IMR-90 (cell line): ENCODE data around the gene BCL11B. TPM values are rescaled to one million over a fixed set of nuclear protein-coding genes. Genes with fewer than 3 reads are reported as not detected.

ENCODE experiments used
- ATAC-seq: fragments of 200-7000 bp; cut with Tn5 transposase; 2 replicates; pipeline ENCODE4 v1.9.1; 2020; ENCODE audit warnings: low read depth, mild to moderate bottlenecking, moderate library complexity
- BruUV-seq: library from RNA; stranded (reverse); fragments of 400-500 nt; replicated peaks from 2 replicates; lab custom pipeline; 2021; lab: Mats Ljungman, UMichigan
- CTCF ChIA-PET: fragments of 300-600 bp; formaldehyde crosslinking; extraction: SDS; loops from one replicate; lab custom pipeline; 2021; ENCODE audit warnings: antibody characterized with exemption; lab: Yijun Ruan, JAX
- POLR2A ChIA-PET: fragments of 300-600 bp; sonication (Branson Sonifier 250); formaldehyde crosslinking; loops from one replicate; lab custom pipeline; 2022; ENCODE audit warnings: antibody characterized with exemption; ENCODE audit not compliant: unreplicated experiment; lab: Charles Lee
- DNase-seq: peaks from one replicate; pipeline ENCODE4 v3.0.0; 2013
- H2AFZ ChIP-seq: replicated peaks from 2 replicates; pipeline ENCODE3; 2013; ENCODE audit warnings: low read length, mild to moderate bottlenecking; ENCODE audit not compliant: poor library complexity
- H2AK5ac ChIP-seq: 2 replicates; pipeline ENCODE4 v1.6.1; 2013; ENCODE audit warnings: low read depth, low read length, inconsistent platforms
- H2AK9ac ChIP-seq: replicated peaks from 2 replicates; pipeline ENCODE3; 2013; ENCODE audit warnings: mild to moderate bottlenecking, low read depth, low read length, moderate library complexity; ENCODE audit not compliant: poor library complexity
- H2BK120ac ChIP-seq: 2 replicates; pipeline ENCODE4 v1.6.1; 2013; ENCODE audit warnings: low read depth, low read length, inconsistent platforms
- H2BK15ac ChIP-seq: 3 replicates; pipeline ENCODE4 v1.6.1; 2013; ENCODE audit warnings: low read depth, low read length, inconsistent platforms
- H2BK20ac ChIP-seq: 2 replicates; pipeline ENCODE4 v1.6.1; 2013; ENCODE audit warnings: low read depth, mild to moderate bottlenecking, inconsistent platforms, low read length, moderate library complexity
- H2BK5ac ChIP-seq: 2 replicates; pipeline ENCODE4 v1.6.1; 2013; ENCODE audit warnings: mild to moderate bottlenecking, low read depth, low read length, inconsistent platforms; ENCODE audit not compliant: poor library complexity, severe bottlenecking
- H3K14ac ChIP-seq: replicated peaks from 2 replicates; pipeline ENCODE4 v1.6.1; 2013; ENCODE audit warnings: low read depth, low read length, inconsistent platforms
- H3K18ac ChIP-seq: 2 replicates; pipeline ENCODE4 v1.6.1; 2013; ENCODE audit warnings: low read depth, low read length, control low read depth
- H3K23ac ChIP-seq: 2 replicates; pipeline ENCODE4 v1.6.1; 2013; ENCODE audit warnings: low read depth, low read length, inconsistent platforms
- H3K27ac ChIP-seq: 2 replicates; pipeline ENCODE4 v1.5.1; 2013; ENCODE audit warnings: mild to moderate bottlenecking, control low read depth, low read length; ENCODE audit not compliant: insufficient read depth
- H3K27me3 ChIP-seq: 2 replicates; pipeline ENCODE4 v1.6.1; 2013; ENCODE audit warnings: low read length; ENCODE audit not compliant: control insufficient read depth, insufficient read depth
- H3K36me3 ChIP-seq: 2 replicates; pipeline ENCODE4 v1.6.1; 2013; ENCODE audit warnings: low read length, mixed read lengths; ENCODE audit not compliant: control insufficient read depth, insufficient read depth
- H3K4ac ChIP-seq: 2 replicates; pipeline ENCODE4 v1.6.1; 2013; ENCODE audit warnings: low read depth, low read length, inconsistent platforms
- H3K4me1 ChIP-seq: 2 replicates; pipeline ENCODE4 v1.6.1; 2013; ENCODE audit warnings: low read length, mixed read lengths; ENCODE audit not compliant: control insufficient read depth, insufficient read depth
- H3K4me2 ChIP-seq: 2 replicates; pipeline ENCODE4 v1.6.1; 2013; ENCODE audit warnings: low read depth, mild to moderate bottlenecking, control low read depth, low read length, moderate library complexity
- H3K4me3 ChIP-seq: 2 replicates; pipeline ENCODE4 v1.5.1; 2013; ENCODE audit warnings: low read depth, mild to moderate bottlenecking, control low read depth, low read length, moderate library complexity; ENCODE audit not compliant: insufficient read depth
- H3K56ac ChIP-seq: 2 replicates; pipeline ENCODE4 v1.6.1; 2013; ENCODE audit warnings: low read length, inconsistent platforms; ENCODE audit not compliant: insufficient read depth; ENCODE audit errors: extremely low read depth
- H3K79me1 ChIP-seq, 2 experiments: 2 replicates each; pipeline ENCODE4 v1.6.1; 2013; ENCODE audit warnings: low read length in 2 of 2, inconsistent platforms in 1 of 2, low read depth in 1 of 2
- H3K9ac ChIP-seq: 2 replicates; pipeline ENCODE4 v1.6.1; 2013; ENCODE audit warnings: low read depth, low read length, control low read depth
- H3K9me1 ChIP-seq: 2 replicates; pipeline ENCODE4 v1.6.1; 2013; ENCODE audit warnings: low read length, inconsistent platforms; ENCODE audit not compliant: insufficient read depth
- H3K9me3 ChIP-seq: 2 replicates; pipeline ENCODE4 v1.6.1; 2013; ENCODE audit warnings: low read length; ENCODE audit not compliant: control insufficient read depth, insufficient read depth
- H4K20me1 ChIP-seq: 2 replicates; pipeline ENCODE4 v1.6.1; 2013; ENCODE audit warnings: low read length, inconsistent platforms; ENCODE audit not compliant: insufficient read depth
- H4K5ac ChIP-seq: 2 replicates; pipeline ENCODE4 v1.6.1; 2013; ENCODE audit warnings: mild to moderate bottlenecking, low read depth, low read length, control low read depth
- H4K8ac ChIP-seq, 2 experiments: 2 replicates each; pipeline ENCODE4 v1.6.1; 2013; ENCODE audit warnings: low read depth in 2 of 2, low read length in 2 of 2, control low read depth in 1 of 2, inconsistent platforms in 1 of 2
- H4K91ac ChIP-seq: 2 replicates; pipeline ENCODE4 v1.6.1; 2013; ENCODE audit warnings: low read depth, low read length, inconsistent platforms; ENCODE audit not compliant: insufficient read depth
- BHLHE40 ChIP-seq: fragments of 150-350 bp; IDR thresholded peaks from 2 replicates; pipeline ENCODE4 v1.6.1; 2016; ENCODE audit warnings: mild to moderate bottlenecking, low read depth, low read length
- CEBPB ChIP-seq: IDR thresholded peaks from 2 replicates; pipeline ENCODE4 v1.6.1; 2012; ENCODE audit warnings: low read depth, low read length, improper control_type of control experiment
- CHD1 ChIP-seq: IDR thresholded peaks from 2 replicates; pipeline ENCODE4 v1.6.1; 2012; ENCODE audit warnings: low read depth, low read length, improper control_type of control experiment
- CTCF ChIP-seq: conservative IDR thresholded peaks from 2 replicates; pipeline ENCODE4 v1.5.1; 2012; ENCODE audit warnings: mild to moderate bottlenecking, low read depth, low read length, improper control_type of control experiment
- ELK1 ChIP-seq: fragments of 150-350 bp; IDR thresholded peaks from 2 replicates; pipeline ENCODE4 v1.6.1; 2016; ENCODE audit warnings: low read depth, mild to moderate bottlenecking, low read length, moderate library complexity, borderline replicate concordance
- FOS ChIP-seq: fragments of 150-350 bp; IDR thresholded peaks from 2 replicates; pipeline ENCODE4 v1.6.1; 2016; ENCODE audit warnings: low read depth, low read length
- MAFK ChIP-seq: IDR thresholded peaks from 2 replicates; pipeline ENCODE4 v1.6.1; 2012; ENCODE audit warnings: low read depth, low read length, improper control_type of control experiment
- MAZ ChIP-seq: IDR thresholded peaks from 2 replicates; pipeline ENCODE4 v1.6.1; 2012; ENCODE audit warnings: low read depth, mild to moderate bottlenecking, low read length, improper control_type of control experiment, moderate library complexity, borderline replicate concordance
- MXI1 ChIP-seq: IDR thresholded peaks from 2 replicates; pipeline ENCODE4 v1.6.1; 2012; ENCODE audit warnings: low read depth, mild to moderate bottlenecking, low read length, moderate library complexity, borderline replicate concordance
- NFE2L2 ChIP-seq: fragments of 150-350 bp; IDR thresholded peaks from 2 replicates; pipeline ENCODE4 v1.6.1; 2016; ENCODE audit warnings: low read depth, mild to moderate bottlenecking, low read length
- POLR2A ChIP-seq: IDR thresholded peaks from 2 replicates; pipeline ENCODE4 v1.6.1; 2012; ENCODE audit warnings: mild to moderate bottlenecking, low read depth, low read length
- RAD21 ChIP-seq: IDR thresholded peaks from 2 replicates; pipeline ENCODE4 v1.6.1; 2012; ENCODE audit warnings: low read length, improper control_type of control experiment
- RCOR1 ChIP-seq: IDR thresholded peaks from 2 replicates; pipeline ENCODE4 v1.6.1; 2012; ENCODE audit warnings: mild to moderate bottlenecking, low read length, improper control_type of control experiment; ENCODE audit not compliant: insufficient replicate concordance
- RFX5 ChIP-seq: IDR thresholded peaks from 2 replicates; pipeline ENCODE4 v1.8.0; 2012; ENCODE audit warnings: low read depth, mild to moderate bottlenecking, low read length, moderate library complexity
- SMC3 ChIP-seq: fragments of 150-350 bp; IDR thresholded peaks from 2 replicates; pipeline ENCODE4 v1.6.1; 2016; ENCODE audit warnings: low read depth, mild to moderate bottlenecking, antibody characterized with exemption, low read length, moderate library complexity
- USF2 ChIP-seq: fragments of 150-350 bp; IDR thresholded peaks from 2 replicates; pipeline ENCODE4 v1.6.1; 2017; ENCODE audit warnings: mild to moderate bottlenecking, antibody characterized with exemption, low read length, low read depth
- WGBS, 2 experiments: methylation state at CpG; one replicate each; pipeline versions ENCODE4 v1.1.5 to v1.1.7; 2013; ENCODE audit warnings: missing lambda C conversion rate in 2 of 2; ENCODE audit not compliant: insufficient read length in 1 of 2; ENCODE audit errors: extremely low coverage in 2 of 2; 5-methylcytosine and 5-hydroxymethylcytosine counted together
- dilution Hi-C: fragments of 300-500 bp; cut with HindIII; formaldehyde crosslinking; loops from one replicate; pipeline ENCODE4 v1.14.3; 2018; ENCODE audit warnings: low sequenced_read_pairs; ENCODE audit not compliant: unreplicated experiment
- in situ Hi-C: fragments of 300-500 bp; cut with MboI; formaldehyde crosslinking; loops from 3 replicates; pipeline ENCODE4 v1.14.3; 2019; ENCODE audit warnings: low sequenced_read_pairs, inconsistent platforms, mixed read lengths
- intact Hi-C: fragments of 100-400 bp; cut with micrococcal nuclease; formaldehyde crosslinking; loops from 2 replicates; pipeline ENCODE4 v1.10.0; 2022
- polyA plus RNA-seq, 3 experiments: library from polyadenylated mRNA; depleted of rRNA; stranded (reverse); fragments of >200 nt; gene quantifications; 2 replicates each; pipeline ENCODE4 v1.2.3, GENCODE V29; 2012; ENCODE audit warnings: low replicate concordance in 1 of 3
- total RNA-seq: library from RNA; depleted of rRNA; stranded (reverse); fragments of >200 nt; gene quantifications from 2 replicates; pipeline ENCODE4 v1.2.3, GENCODE V29; 2012

Gene BCL11B
- total and polyA plus RNA-seq, 2 of the 4 experiments (the other 2 are of a cell fraction): under 0.01 TPM; not detected in 1

GRCh38 chr14:99123208-99123870 is 148.7 kb downstream of the BCL11B start:
- H4K8ac ChIP-seq: no peak overlapping the region
- ATAC-seq (no peak), DNase-seq (no peak)
- ChIA-PET CTCF (no interaction called here), POLR2A (no interaction called here)
- no peak for TF ChIP-seq MXI1
- no peak for TF ChIP-seq RCOR1
- TF ChIP-seq RFX5: no peak
- no peak for TF ChIP-seq FOS
- TF ChIP-seq MAFK: no peak
- TF ChIP-seq POLR2A: no peak
- no peak for TF ChIP-seq CEBPB
- TF ChIP-seq NFE2L2: no peak
- TF ChIP-seq BHLHE40: no peak
- TF ChIP-seq RAD21: no peak
- TF ChIP-seq SMC3: no peak
- TF ChIP-seq USF2: no peak
- no peak for TF ChIP-seq CHD1
- no peak for TF ChIP-seq MAZ
- no peak for TF ChIP-seq ELK1
- no peak for TF ChIP-seq CTCF
- H3K27ac ChIP-seq: no peak overlapping the region
- no peak overlapping the region for H2BK15ac ChIP-seq
- H3K9ac ChIP-seq: no peak overlapping the region
- no peak overlapping the region for H3K4me3 ChIP-seq
- no peak overlapping the region for H4K91ac ChIP-seq
- no peaks in the 10 kb centered on the region for H4K20me1 ChIP-seq
- no peak overlapping the region for H2AK5ac ChIP-seq
- H2AFZ ChIP-seq: no peak overlapping the region
- H4K5ac ChIP-seq: no peak overlapping the region
- H3K4me2 ChIP-seq: no peak overlapping the region
- H3K27me3 ChIP-seq: no peaks in the 10 kb centered on the region
- no peaks in the 10 kb centered on the region for H3K79me1 ChIP-seq
- no CpG with 5 or more reads among the region's 9 CpGs for WGBS, 2 experiments
- no peak overlapping the region for H3K18ac ChIP-seq
- peaks cover 59% of the 10 kb centered on the region for H3K9me3 ChIP-seq
- no peak overlapping the region for H3K23ac ChIP-seq
- dilution Hi-C loops: no loop called here
- BruUV-seq: no TSS peak
- no peaks in the 10 kb centered on the region for H3K36me3 ChIP-seq
- H2BK120ac ChIP-seq: no peak overlapping the region
- no peak overlapping the region for H2AK9ac ChIP-seq
- intact Hi-C loops: no loop called here
- no peak overlapping the region for H2BK20ac ChIP-seq
- no peaks in the 10 kb centered on the region for H3K9me1 ChIP-seq
- in situ Hi-C loops: no loop called here
- H3K14ac ChIP-seq: no peak overlapping the region
- H3K56ac ChIP-seq: no peak overlapping the region
- H3K4ac ChIP-seq: no peak overlapping the region
- H2BK5ac ChIP-seq: no peak overlapping the region
- no peaks in the 10 kb centered on the region for H3K4me1 ChIP-seq
